ENCODE measurements around the gene SETD1B. TPM values are rescaled to one million over a fixed set of nuclear protein-coding genes. Genes with fewer than 3 reads are reported as not detected.
"Not testable (repeated sequence)": the region's sequence is repeated elsewhere in the genome, so short reads cannot be mapped to it uniquely, and the experiment has no call there.

Gene SETD1B
- total RNA-seq, 2 donors from 2014 or later = 19.2 to 27.5 TPM

GRCh38 chr12:121873216-121873569 is 69.4 kb downstream of the SETD1B start:
- TF ChIP-seq POLR2AphosphoS5 (IDR thresholded peaks at IDR 0.05) (no peak), CTCF (IDR thresholded peaks at IDR 0.05) (no peak), POLR2A (IDR thresholded peaks at IDR 0.05) (no peak)
- H3K4me3 ChIP-seq = no peak overlapping the region
- no peaks in the 10 kb centered on the region for H3K9me3 ChIP-seq
- no peaks in the 10 kb centered on the region for H3K27me3 ChIP-seq (replicated peaks; ENCODE audit: insufficient read depth)
- no peaks in the 10 kb centered on the region for H3K36me3 ChIP-seq
- 88% methylated on average over 6 of the region's 6 CpGs for WGBS
- no peaks in the 10 kb centered on the region for H3K4me1 ChIP-seq (replicated peaks)
- DNase-seq (ENCODE audit: low spot score) = no peak
- intact Hi-C loops (cut with DNase I) = no loop called here
- no peak overlapping the region for H3K27ac ChIP-seq

GRCh38 chr12:121874071-121874470 is 70.3 kb downstream of the SETD1B start:
- WGBS = 96% methylated on average over 6 of the region's 6 CpGs
- no peak overlapping the region for H3K27ac ChIP-seq
- H3K27me3 ChIP-seq (replicated peaks; ENCODE audit: insufficient read depth) = no peaks in the 10 kb centered on the region
- no peaks in the 10 kb centered on the region for H3K36me3 ChIP-seq
- H3K9me3 ChIP-seq = no peaks in the 10 kb centered on the region
- intact Hi-C loops (cut with DNase I) = no loop called here
- TF ChIP-seq POLR2AphosphoS5 (IDR thresholded peaks at IDR 0.05) (no peak), CTCF (IDR thresholded peaks at IDR 0.05) (no peak), POLR2A (IDR thresholded peaks at IDR 0.05) (no peak)
- no peak for DNase-seq (ENCODE audit: low spot score)
- no peaks in the 10 kb centered on the region for H3K4me1 ChIP-seq (replicated peaks)
- H3K4me3 ChIP-seq = no peak overlapping the region

- no peaks in the 10 kb centered on the region for H3K36me3 ChIP-seq
- no peak overlapping the region for H3K27ac ChIP-seq
- WGBS = 84% methylated on average over 6 of the region's 6 CpGs
- TF ChIP-seq POLR2AphosphoS5 (IDR thresholded peaks at IDR 0.05) (no peak), POLR2A (IDR thresholded peaks at IDR 0.05) (no peak), CTCF (IDR thresholded peaks at IDR 0.05) (no peak)
- no peaks in the 10 kb centered on the region for H3K9me3 ChIP-seq
- H3K4me1 ChIP-seq (replicated peaks) = no peaks in the 10 kb centered on the region
- no peaks in the 10 kb centered on the region for H3K27me3 ChIP-seq (replicated peaks; ENCODE audit: insufficient read depth)
- intact Hi-C loops (cut with DNase I) = no loop called here
- DNase-seq (ENCODE audit: low spot score) = no peak
- H3K4me3 ChIP-seq = no peak overlapping the region
Measured at GRCh38 chr12:121875582-121875981, 71.8 kb downstream of the SETD1B start.

- intact Hi-C loops (cut with DNase I); H3K4me3 ChIP-seq; H3K4me1 ChIP-seq (replicated peaks); H3K36me3 ChIP-seq; DNase-seq (ENCODE audit: low spot score); H3K9me3 ChIP-seq; H3K27ac ChIP-seq; H3K27me3 ChIP-seq (replicated peaks; ENCODE audit: insufficient read depth): not testable (repeated sequence)
- WGBS = 89% methylated on average over 8 of the region's 8 CpGs
Measured at GRCh38 chr12:121876080-121876447, 72.3 kb downstream of the SETD1B start.

Small RNA genes lying within 50 kb of the gene (small RNA-seq; reads per million reads assigned to genes)
- gene AC069503.3 = 0 reads per million in 2 donors

Other genes with a start within 250 kb of the SETD1B start
- gene KDM2B, start 223.0 kb upstream of the SETD1B start, total RNA-seq = 10 to 100 TPM; 18.1 to 39.3 TPM
- gene ORAI1, start 177.5 kb upstream of the SETD1B start, total RNA-seq = 10 to 100 TPM in 1 of 2 donors, 1 to 10 TPM in 1; 5.5 to 71.1 TPM
- 1 to 10 TPM in 1 of 2 donors, not detected in 1; 1.5 TPM for gene MORN3, start 134.4 kb upstream of the SETD1B start, total RNA-seq
- 10 to 100 TPM in 1 of 2 donors, 1 to 10 TPM in 1; 9.5 to 12.2 TPM for gene TMEM120B, start 91.3 kb upstream of the SETD1B start, total RNA-seq
- 10 to 100 TPM in 1 of 2 donors, 1 to 10 TPM in 1; 9.5 to 23.5 TPM for gene RHOF, start 10.3 kb upstream of the SETD1B start, total RNA-seq
- gene HPD, start 54.9 kb downstream of the SETD1B start, total RNA-seq = 1 to 10 TPM in 1 of 2 donors, under 1 TPM in 1; 0.41 to 4.0 TPM
- gene PSMD9, start 84.8 kb downstream of the SETD1B start, total RNA-seq = 10 to 100 TPM; 68.2 to 73.3 TPM
- gene CFAP251, start 114.6 kb downstream of the SETD1B start, total RNA-seq = 1 to 10 TPM in 1 of 2 donors, under 1 TPM in 1; 0.55 to 4.5 TPM
- 10 to 100 TPM; 10.3 to 15.4 TPM for gene BCL7A, start 217.9 kb downstream of the SETD1B start, total RNA-seq

Data from prostate gland (tissue), 2 donors.